Measurements from ENCODE around the gene F2R.
"Not testable (repeated sequence)": the region's sequence is repeated elsewhere in the genome, so short reads cannot be mapped to it uniquely, and the experiment has no call there.

Gene F2R

DNA sequence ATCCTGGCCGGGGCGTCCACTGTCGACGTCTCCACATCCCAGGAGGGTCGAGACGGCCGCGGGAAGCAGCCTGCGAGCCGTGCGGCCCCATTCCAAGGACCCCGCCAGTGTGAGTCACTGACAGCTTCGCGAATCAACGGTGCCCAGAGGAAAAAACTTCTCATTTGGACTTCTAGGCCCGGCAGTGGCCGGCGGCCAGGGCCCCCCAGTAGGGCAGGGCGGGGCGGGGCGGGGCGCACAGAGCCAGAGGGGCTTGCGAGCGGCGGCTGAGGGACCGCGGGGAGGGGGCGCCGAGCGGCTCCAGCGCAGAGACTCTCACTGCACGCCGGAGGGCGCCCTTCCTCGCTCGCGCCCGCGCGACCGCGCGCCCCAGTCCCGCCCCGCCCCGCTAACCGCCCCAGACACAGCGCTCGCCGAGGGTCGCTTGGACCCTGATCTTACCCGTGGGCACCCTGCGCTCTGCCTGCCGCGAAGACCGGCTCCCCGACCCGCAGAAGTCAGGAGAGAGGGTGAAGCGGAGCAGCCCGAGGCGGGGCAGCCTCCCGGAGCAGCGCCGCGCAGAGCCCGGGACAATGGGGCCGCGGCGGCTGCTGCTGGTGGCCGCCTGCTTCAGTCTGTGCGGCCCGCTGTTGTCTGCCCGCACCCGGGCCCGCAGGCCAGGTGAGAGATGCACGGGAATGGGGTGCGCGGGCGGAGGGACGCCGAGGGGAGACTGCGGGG is at the start of gene F2R:
TSS of gene F2R (plus strand) at position 391 of the 720 bp plus-strand sequence. CDS start at position 573, 182 bp downstream.
- DNase-seq = peak; percentile 40 to 43

DNA sequence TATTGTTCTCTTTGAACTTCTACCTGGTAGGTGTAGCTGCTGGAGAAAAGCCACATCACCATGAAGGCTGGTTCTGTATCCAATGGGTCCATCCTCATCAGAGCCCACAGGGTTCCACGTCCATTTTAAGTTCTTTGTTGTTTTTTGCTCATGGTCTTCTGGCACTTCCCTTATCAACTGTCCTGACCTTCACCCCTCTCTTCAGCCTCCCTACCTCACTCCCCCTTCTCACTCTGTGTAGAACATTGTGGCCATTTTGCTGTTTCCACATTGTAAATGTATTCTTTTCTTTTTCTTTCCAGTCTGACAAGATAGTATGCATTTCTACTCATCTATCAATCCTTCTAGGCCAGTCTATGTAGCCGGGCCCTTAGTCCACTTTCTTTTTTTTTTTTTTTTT is 48.4 kb upstream of the F2R start:
- DNase-seq = no peak

GRCh38 chr5:76669245-76669644 is 46.7 kb upstream of the F2R start:
- DNase-seq = no peak

DNA sequence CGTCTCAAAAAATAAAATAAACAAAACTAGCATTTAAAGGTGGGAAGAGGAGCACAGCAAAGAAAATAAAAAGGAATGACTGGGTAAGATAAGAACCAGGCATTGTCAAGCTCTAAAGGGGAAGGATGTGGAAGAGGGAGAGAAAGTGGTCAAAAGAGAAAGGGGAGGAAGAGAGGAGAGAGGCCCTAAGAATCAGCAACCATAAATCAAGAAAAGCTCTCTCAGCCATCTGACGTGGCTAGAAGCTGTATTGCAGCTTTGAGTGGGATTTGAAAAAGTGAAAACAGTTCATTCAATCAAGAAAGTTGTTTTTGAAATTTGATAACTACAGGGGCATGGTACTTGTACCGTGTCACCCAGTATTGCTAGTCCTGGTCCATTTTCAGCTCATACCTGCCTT is 45.4 kb upstream of the F2R start:
- no peak for DNase-seq

GRCh38 chr5:76672242-76672641 is 43.7 kb upstream of the F2R start:
- DNase-seq = no peak

GRCh38 chr5:76673125-76673524 is 42.8 kb upstream of the F2R start:
- DNase-seq = no peak

DNA sequence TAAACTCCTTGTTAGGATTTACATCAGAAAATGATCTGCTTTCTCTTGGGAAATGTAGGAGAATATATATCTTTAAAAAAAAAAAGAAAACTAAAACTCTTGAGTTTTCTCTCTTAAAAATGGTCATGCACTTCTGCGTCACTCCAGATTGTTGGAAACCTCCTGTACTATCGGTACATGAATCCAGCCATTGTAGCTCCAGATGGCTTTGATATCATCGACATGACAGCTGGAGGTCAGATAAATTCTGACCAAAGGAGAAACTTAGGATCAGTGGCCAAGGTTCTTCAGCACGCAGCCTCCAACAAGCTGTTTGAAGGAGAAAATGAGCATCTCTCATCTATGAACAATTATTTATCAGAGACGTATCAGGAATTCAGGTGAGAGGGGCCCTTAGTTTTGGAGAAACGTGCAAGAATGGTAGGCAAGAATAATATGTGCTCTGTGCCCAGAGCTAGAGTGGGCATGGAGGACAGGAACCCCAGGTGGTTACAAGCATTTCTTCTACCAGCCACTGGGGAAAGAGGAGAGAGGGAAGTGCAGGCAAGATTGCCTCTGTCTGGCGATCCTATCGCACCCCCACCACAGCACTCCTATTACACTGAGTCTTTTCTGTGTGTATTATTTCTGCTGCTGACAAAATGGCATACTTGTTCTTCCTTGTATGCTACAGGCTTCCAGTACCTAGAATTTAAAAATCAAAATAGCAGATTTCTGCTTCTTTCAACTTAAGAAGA is 41.4 kb upstream of the F2R start:
- DNase-seq = no peak

DNA sequence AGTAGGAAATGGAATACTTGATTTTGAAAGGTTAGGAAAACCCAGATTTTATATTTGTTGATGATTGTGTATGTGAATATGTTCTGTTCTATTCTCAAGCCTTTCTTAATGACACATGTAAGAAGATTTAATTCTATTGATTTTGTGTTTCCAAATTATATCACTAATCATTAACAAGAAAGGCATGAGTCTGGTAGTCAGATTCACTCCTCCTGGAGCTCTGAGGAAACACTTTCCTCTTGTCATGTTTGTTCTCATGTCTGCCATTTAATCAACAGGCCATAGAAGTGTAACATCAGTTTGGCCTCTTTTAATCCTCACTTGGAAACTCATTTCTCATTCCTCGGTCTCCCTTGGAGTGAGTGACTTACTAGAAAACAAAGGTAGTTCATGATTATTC is 40.6 kb upstream of the F2R start:
- no peak for DNase-seq

DNA sequence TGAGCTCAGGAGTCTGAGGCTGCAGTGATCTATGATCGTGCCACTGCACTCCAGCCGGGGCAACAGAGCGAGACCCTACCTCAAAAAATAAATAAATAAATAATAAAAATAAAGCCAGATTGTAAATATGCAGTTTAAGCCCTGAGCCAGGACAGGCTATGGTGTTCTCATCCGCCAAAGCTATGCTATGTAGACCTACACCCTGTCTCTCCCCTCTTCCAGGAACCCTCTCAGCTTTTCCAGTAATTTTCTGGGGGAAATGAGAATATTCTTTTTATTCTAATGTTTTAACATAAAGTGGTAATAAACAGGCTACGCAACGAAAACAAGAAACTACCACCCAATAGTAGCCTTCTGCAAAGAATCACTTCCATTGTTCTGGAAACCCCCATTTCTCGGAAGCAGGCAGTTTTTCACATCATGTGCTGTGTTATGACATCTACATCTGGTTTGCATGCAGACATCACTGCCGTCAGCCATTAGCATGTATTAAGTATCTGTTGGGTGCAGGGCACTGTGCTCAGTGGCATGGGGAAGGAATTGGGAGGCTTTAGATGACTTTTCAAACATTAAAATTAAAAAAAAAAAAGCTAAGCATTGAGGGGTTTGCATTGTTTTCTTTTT is 38.0 kb upstream of the F2R start:
- DNase-seq = no peak

- no peak for DNase-seq
These were observed 36.7 kb upstream of the F2R start for GRCh38 chr5:76679231-76679630.

- not testable (repeated sequence) for DNase-seq
These were observed 35.1 kb upstream of the F2R start for GRCh38 chr5:76680826-76681225.

DNA sequence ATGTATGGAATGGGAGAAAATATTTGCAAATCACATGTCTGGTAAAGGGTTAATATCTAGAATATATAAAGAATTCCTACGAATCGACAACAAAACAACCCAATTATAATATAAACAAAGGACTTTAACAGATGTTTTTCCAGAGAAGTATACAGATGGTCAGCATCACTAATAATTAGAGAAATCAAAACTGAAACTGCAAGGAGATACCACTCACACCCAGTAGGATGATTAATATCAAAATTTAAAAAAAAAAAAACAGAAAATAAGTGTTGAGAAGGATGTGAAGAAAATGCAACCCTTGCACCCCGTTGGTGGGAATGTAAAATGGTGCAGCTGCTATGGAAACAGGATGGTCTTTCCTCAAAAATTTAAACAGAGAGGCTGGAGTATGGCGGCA is 34.6 kb upstream of the F2R start:
- DNase-seq = no peak

- DNase-seq = no peak
These were observed 33.5 kb upstream of the F2R start for GRCh38 chr5:76682387-76682786.

DNA sequence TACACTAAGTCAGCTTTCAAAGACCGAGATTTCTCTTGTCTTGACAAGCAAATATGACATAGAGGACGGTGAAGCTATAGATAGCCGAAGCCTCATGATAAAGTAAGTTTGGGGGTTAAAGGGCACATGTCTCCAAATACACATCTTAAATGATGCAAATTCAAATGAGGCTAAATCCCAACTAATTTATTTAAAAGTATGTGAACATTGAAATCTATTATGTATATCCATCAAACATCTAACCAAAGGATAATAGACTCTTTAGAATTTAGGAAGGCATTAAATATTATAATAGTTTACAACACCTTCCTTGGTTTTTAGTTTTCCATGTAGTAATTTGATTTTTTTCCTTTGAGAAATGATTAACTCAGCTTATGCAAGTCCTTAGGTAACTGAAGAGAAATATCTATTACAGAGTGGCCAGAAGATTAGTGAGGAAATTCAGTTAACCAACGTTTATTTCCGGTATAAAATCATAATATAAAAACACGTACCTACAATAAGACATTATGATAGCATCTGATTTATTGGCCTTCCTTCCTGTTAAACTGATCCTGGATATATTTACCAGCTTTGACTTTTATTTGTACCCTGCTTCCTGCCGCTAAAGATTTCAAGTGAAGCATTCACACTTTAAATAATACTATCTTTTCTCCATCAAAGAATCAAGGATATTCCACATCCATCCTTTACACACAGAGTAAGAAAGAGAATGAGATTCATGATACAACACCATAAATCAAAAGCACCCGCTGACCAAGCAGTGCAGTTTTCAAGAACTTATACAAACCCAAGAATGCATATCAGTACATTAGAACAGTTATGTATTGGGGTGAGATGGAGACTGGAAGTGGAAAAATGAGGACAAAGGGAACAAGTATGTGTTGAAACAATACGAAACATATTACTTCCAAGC is 31.9 kb upstream of the F2R start:
- no peak for DNase-seq

GRCh38 chr5:76684756-76685519 is 31.0 kb upstream of the F2R start:
- no peak for DNase-seq

DNA sequence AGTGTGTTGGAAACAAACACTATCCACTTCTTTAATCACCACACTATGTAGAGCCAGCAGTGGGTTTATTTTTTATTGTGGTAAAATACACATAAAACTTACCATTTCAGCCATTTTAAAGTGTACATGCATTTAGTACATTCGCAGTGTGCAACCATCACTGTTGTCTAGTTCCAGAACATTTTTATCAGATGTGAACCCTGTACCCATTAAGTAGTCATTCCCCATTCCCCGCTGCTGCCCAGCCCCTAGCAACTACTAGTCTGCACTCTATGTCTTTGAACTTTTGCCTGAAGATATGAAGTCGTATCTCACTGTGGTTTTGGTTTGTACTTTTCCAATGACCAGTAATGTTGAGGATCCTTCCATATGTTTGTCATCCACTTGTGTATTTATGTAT is 30.2 kb upstream of the F2R start:
- no peak for DNase-seq

DNA sequence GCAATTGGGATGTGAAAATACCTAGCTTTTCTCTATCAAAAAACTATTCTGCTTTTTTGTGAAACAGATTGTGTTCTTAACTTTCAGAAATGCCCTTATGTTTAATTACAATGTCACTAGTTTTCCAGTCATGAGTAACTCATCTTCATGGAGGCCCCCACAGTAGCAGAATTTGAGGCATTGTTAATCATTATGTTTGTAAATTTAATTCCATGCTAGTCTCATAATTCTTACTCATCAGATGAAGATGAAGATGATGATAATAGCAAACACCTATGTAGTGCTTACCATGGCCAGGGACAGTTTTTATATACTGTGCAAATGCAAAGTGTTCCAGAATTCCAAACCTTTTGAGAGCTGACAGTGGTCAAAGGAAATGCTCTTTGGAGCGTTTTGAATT is 27.7 kb upstream of the F2R start:
- DNase-seq = no peak

DNA sequence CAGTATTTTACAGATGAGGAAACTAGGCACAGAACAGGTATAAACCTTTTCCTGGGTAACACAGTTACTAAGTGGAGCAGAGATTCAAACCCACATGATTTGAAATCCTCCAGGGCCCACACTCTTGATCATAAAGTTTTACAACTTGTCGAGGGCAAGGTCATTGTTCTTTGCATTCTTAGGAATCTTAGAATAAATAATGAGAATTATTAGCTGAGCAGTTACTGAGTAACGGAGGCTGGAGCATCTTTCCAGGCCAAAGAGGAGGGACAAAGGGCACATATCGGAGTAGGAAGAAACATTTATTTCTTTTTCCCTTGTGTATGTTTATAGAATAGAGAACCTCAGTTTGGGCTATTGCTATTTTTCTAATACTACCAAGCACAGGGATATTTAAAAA is 27.1 kb upstream of the F2R start:
- no peak for DNase-seq

GRCh38 chr5:76689321-76690036 is 26.4 kb upstream of the F2R start:
- DNase-seq = no peak

DNA sequence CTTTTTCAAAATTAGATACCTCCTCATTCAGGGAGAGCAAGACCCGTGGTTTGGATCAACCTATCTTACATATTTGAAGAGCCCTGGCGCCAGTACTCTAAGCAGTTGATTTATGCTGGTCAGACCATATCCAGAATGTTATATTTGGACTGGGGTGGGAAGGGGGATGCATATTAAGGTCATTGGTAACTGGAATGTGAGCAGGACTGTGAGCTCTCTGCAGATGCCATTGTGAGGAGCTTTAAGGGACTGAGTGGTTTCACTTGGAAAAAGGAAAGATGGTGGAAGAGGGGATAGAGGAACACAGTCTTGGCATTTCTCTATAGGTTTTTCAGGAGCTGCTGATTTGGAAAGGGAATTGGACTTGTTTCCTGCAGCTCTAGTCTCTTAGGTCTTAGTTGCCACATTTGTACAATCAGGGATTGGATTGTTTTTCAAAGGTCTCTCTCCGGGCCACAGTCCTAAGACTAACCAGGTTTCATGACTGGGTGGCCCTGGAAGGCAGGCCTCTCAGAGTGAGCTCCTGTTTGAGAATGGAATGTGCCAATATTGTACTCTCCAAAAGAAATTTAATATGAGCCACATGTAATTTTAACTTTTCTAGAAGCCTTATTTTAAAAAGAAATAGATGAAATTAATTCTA is 25.8 kb upstream of the F2R start:
- no peak for DNase-seq
